SK-N-MC (cell line): ENCODE results near the gene KCNG1.

Experiments
- EZH2 ChIP-seq: fragments of 200-600 bp; sonication (generic); IDR thresholded peaks from one replicate; pipeline ENCODE4 v1.6.1; 2017; ENCODE audit warnings: antibody characterized with exemption
- POLR2AphosphoS5 ChIP-seq: IDR thresholded peaks from 2 replicates; pipeline ENCODE4 v1.6.1; 2012; ENCODE audit warnings: mild to moderate bottlenecking, low read depth, low read length, borderline replicate concordance

GRCh38 chr20:50969912-50970311, 53.0 kb downstream of the KCNG1 start:
- TF ChIP-seq EZH2 = no peak
- TF ChIP-seq POLR2AphosphoS5 = no peak
